ENCODE data around the gene COL11A2. TPM values are rescaled to one million over a fixed set of nuclear protein-coding genes. Genes with fewer than 3 reads are reported as not detected.

COL11A2 gene
- total and polyA plus RNA-seq, 4 experiments from 2014 or later: 0.40 to 1.6 (median 0.87) TPM

- POLR2A ChIA-PET (ENCODE audit: partially characterized antibody): interaction anchor here (0.7 to 2.2 kb wide), 4 partner anchors 10 to 32 kb away, joined by 3 to 9 read pairs (median 5); partner anchors contain the start of gene RING1
- DNase-seq: peak in 1 of 5 donors; percentile 34
Measured at GRCh38 chr6:33193619-33194018, 1.4 kb upstream of the COL11A2 start.

GRCh38 chr6:33192671-33193602 lies 670 bp upstream of the COL11A2 start:
- peak in 2 of 5 donors; percentile 11 to 47 for DNase-seq
- H3K27ac Mint-ChIP-seq: peak overlapping the region in 6 of 7 donors; percentile 29 to 90 (median 66)
- Histone ChIP-seq H3K9me3 (ENCODE audit: control insufficient read depth in 1 of 2, low read length in 2 of 2) (no peaks in the 10 kb centered on the region), H3K36me3 (ENCODE audit: insufficient read depth, low read length) (peaks cover 33% of the 10 kb centered on the region), H3K27me3 (ENCODE audit: insufficient read depth, low read length) (peaks cover 21% of the 10 kb centered on the region), H3K4me1 (ENCODE audit: insufficient read depth, low read length) (peaks cover 26% of the 10 kb centered on the region), H3K27ac (ENCODE audit: low read depth, low read length) (no peak overlapping the region), H3K4me3 (ENCODE audit: low read length in 2 of 2) (peak overlapping the region in 1 of 2 donors; percentile 32)
- H3K4me1 Mint-ChIP-seq: peaks cover 9 to 29% (median 17%) of the 10 kb centered on the region in 4 donors
- CTCF ChIA-PET (ENCODE audit: partially characterized antibody): no interaction called here
- no peaks in the 10 kb centered on the region for H3K9me3 Mint-ChIP-seq
- H3K4me3 Mint-ChIP-seq: peak overlapping the region; percentile 73 to 88 (median 84)
- intact Hi-C loops (cut with micrococcal nuclease): no loop called here
- POLR2A ChIA-PET (ENCODE audit: partially characterized antibody): interaction anchor here (0.8 to 2.2 kb wide), 6 partner anchors 9 to 221 kb away, joined by 3 to 9 read pairs (median 3); partner anchors contain the start of gene RING1
- peaks cover 37 to 45% of the 10 kb centered on the region in 2 donors for H3K36me3 Mint-ChIP-seq
- H3K27me3 Mint-ChIP-seq: peaks cover 15 to 19% of the 10 kb centered on the region in 2 donors

More at GRCh38 chr6:33193619-33194018, 1.4 kb upstream of the COL11A2 start:
- H3K27me3 Mint-ChIP-seq: peaks cover 14 to 15% of the 10 kb centered on the region in 2 donors
- Histone ChIP-seq H3K4me1 (ENCODE audit: insufficient read depth, low read length) (peaks cover 33% of the 10 kb centered on the region), H3K36me3 (ENCODE audit: insufficient read depth, low read length) (peaks cover 33% of the 10 kb centered on the region), H3K27me3 (ENCODE audit: insufficient read depth, low read length) (peaks cover 18% of the 10 kb centered on the region), H3K27ac (ENCODE audit: low read depth, low read length) (no peak overlapping the region), H3K9me3 (ENCODE audit: control insufficient read depth in 1 of 2, low read length in 2 of 2) (no peaks in the 10 kb centered on the region), H3K4me3 (ENCODE audit: low read length in 2 of 2) (no peak overlapping the region)
- H3K27ac Mint-ChIP-seq: peak overlapping the region in 3 of 7 donors; percentile 13 to 84 (median 58)
- peak overlapping the region in 7 of 8 donors; percentile 9 to 69 (median 61) for H3K4me3 Mint-ChIP-seq
- H3K9me3 Mint-ChIP-seq: no peaks in the 10 kb centered on the region
- peaks cover 15 to 36% (median 23%) of the 10 kb centered on the region in 4 donors for H3K4me1 Mint-ChIP-seq
- CTCF ChIA-PET (ENCODE audit: partially characterized antibody): interaction anchor here (1.2 kb wide), 1 partner anchor 10 kb away, joined by 3 read pairs; no protein-coding TSS in a partner anchor
- intact Hi-C loops (cut with micrococcal nuclease): no loop called here
- peaks cover 37 to 47% of the 10 kb centered on the region in 2 donors for H3K36me3 Mint-ChIP-seq

- Histone ChIP-seq H3K4me3 (ENCODE audit: low read length in 2 of 2) (no peak overlapping the region), H3K27ac (ENCODE audit: low read depth, low read length) (no peak overlapping the region), H3K9me3 (ENCODE audit: control insufficient read depth in 1 of 2, low read length in 2 of 2) (no peaks in the 10 kb centered on the region), H3K4me1 (ENCODE audit: insufficient read depth, low read length) (peaks cover 16% of the 10 kb centered on the region), H3K36me3 (ENCODE audit: insufficient read depth, low read length) (peaks cover 26% of the 10 kb centered on the region), H3K27me3 (ENCODE audit: insufficient read depth, low read length) (peaks cover 21% of the 10 kb centered on the region)
- H3K9me3 Mint-ChIP-seq: no peaks in the 10 kb centered on the region
- peaks cover 29 to 33% of the 10 kb centered on the region in 2 donors for H3K36me3 Mint-ChIP-seq
- H3K4me3 Mint-ChIP-seq: peak overlapping the region in 4 of 8 donors; percentile 39 to 88 (median 59)
- CTCF ChIA-PET (ENCODE audit: partially characterized antibody): interaction anchor here (1.3 kb wide), 1 partner anchor 30 kb away, joined by 5 read pairs; no protein-coding TSS in a partner anchor
- peak overlapping the region in 1 of 7 donors; percentile 26 for H3K27ac Mint-ChIP-seq
- H3K27me3 Mint-ChIP-seq: peaks cover 21 to 25% of the 10 kb centered on the region in 2 donors
- peak in 1 of 5 donors; percentile 29 for DNase-seq
- POLR2A ChIA-PET (ENCODE audit: partially characterized antibody): interaction anchor here (0.9 to 2.2 kb wide), 6 partner anchors 8 to 220 kb away, joined by 3 to 9 read pairs (median 4); partner anchors contain the start of genes RPS18 and VPS52
- intact Hi-C loops (cut with micrococcal nuclease): no loop called here
- H3K4me1 Mint-ChIP-seq: peaks cover 5 to 21% (median 9%) of the 10 kb centered on the region in 4 donors
Measured at GRCh38 chr6:33191383-33192104, 723 bp downstream of the COL11A2 start.

- Mint-ChIP-seq H3K36me3 (peaks cover 20 to 23% of the 10 kb centered on the region in 2 donors), H3K4me3 (no peak overlapping the region), H3K4me1 (peaks cover 5 to 23% (median 9%) of the 10 kb centered on the region in 4 donors), H3K27me3 (peaks cover 21 to 26% of the 10 kb centered on the region in 2 donors), H3K9me3 (no peaks in the 10 kb centered on the region), H3K27ac (peak overlapping the region in 1 of 7 donors; percentile 73)
- peaks cover 16% of the 10 kb centered on the region for H3K4me1 ChIP-seq (ENCODE audit: insufficient read depth, low read length)
- ChIA-PET POLR2A (ENCODE audit: partially characterized antibody) (interaction anchor here (0.9 to 1.4 kb wide), 2 partner anchors 9 to 81 kb away, joined by 4 to 5 read pairs; partner anchors contain the start of genes RPS18, RXRB and VPS52), CTCF (ENCODE audit: partially characterized antibody) (interaction anchor here (1.2 kb wide), 1 partner anchor 18 kb away, joined by 6 read pairs; the partner anchor contains the start of gene RING1)
- peaks cover 21% of the 10 kb centered on the region for H3K27me3 ChIP-seq (ENCODE audit: insufficient read depth, low read length)
- no peak overlapping the region for H3K4me3 ChIP-seq (ENCODE audit: low read length in 2 of 2)
- no peaks in the 10 kb centered on the region for H3K9me3 ChIP-seq (ENCODE audit: control insufficient read depth in 1 of 2, low read length in 2 of 2)
- intact Hi-C loops (cut with micrococcal nuclease): no loop called here
- peaks cover 17% of the 10 kb centered on the region for H3K36me3 ChIP-seq (ENCODE audit: insufficient read depth, low read length)
- peak in 1 of 5 donors; percentile 10 for DNase-seq
- no peak overlapping the region for H3K27ac ChIP-seq (ENCODE audit: low read depth, low read length)
Measured at GRCh38 chr6:33190504-33191107, 1.7 kb downstream of the COL11A2 start.

- peaks cover 9% of the 10 kb centered on the region for H3K36me3 ChIP-seq (ENCODE audit: insufficient read depth, low read length)
- H3K4me3 ChIP-seq (ENCODE audit: low read length in 2 of 2): no peak overlapping the region
- ChIA-PET CTCF (ENCODE audit: partially characterized antibody) (interaction anchor here (0.6 to 1.2 kb wide), 3 partner anchors 9 to 59 kb away, joined by 3 to 6 read pairs (median 4); partner anchors contain the start of gene RING1), POLR2A (ENCODE audit: partially characterized antibody) (interaction anchor here (0.9 kb wide), 1 partner anchor 10 kb away, joined by 5 read pairs; the partner anchor contains the start of gene RXRB)
- H3K4me1 Mint-ChIP-seq: peaks cover 5 to 24% (median 9%) of the 10 kb centered on the region in 4 donors
- peak in 1 of 5 donors; percentile 20 for DNase-seq
- H3K4me1 ChIP-seq (ENCODE audit: insufficient read depth, low read length): peaks cover 16% of the 10 kb centered on the region
- H3K27ac ChIP-seq (ENCODE audit: low read depth, low read length): no peak overlapping the region
- intact Hi-C loops (cut with micrococcal nuclease): no loop called here
- peaks cover 13 to 16% of the 10 kb centered on the region in 2 donors for H3K36me3 Mint-ChIP-seq
- peaks cover 21 to 26% of the 10 kb centered on the region in 2 donors for H3K27me3 Mint-ChIP-seq
- peak overlapping the region in 2 of 7 donors; percentile 7 to 70 for H3K27ac Mint-ChIP-seq
- H3K27me3 ChIP-seq (ENCODE audit: insufficient read depth, low read length): peaks cover 21% of the 10 kb centered on the region
- H3K9me3 Mint-ChIP-seq: no peaks in the 10 kb centered on the region
- no peak overlapping the region for H3K4me3 Mint-ChIP-seq
- no peaks in the 10 kb centered on the region for H3K9me3 ChIP-seq (ENCODE audit: control insufficient read depth in 1 of 2, low read length in 2 of 2)
Measured at GRCh38 chr6:33189625-33190448, 2.4 kb downstream of the COL11A2 start.

GRCh38 chr6:33189164-33189563 lies 3.1 kb downstream of the COL11A2 start:
- peaks cover 7 to 11% of the 10 kb centered on the region in 2 donors for H3K36me3 Mint-ChIP-seq
- ChIA-PET POLR2A (ENCODE audit: partially characterized antibody) (no interaction called here), CTCF (ENCODE audit: partially characterized antibody) (interaction anchor here (0.6 to 1.0 kb wide), 2 partner anchors 10 to 60 kb away, joined by 3 to 4 read pairs; no protein-coding TSS in a partner anchor)
- no peaks in the 10 kb centered on the region for H3K9me3 Mint-ChIP-seq
- no peaks in the 10 kb centered on the region for H3K9me3 ChIP-seq (ENCODE audit: control insufficient read depth in 1 of 2, low read length in 2 of 2)
- H3K36me3 ChIP-seq (ENCODE audit: insufficient read depth, low read length): peaks cover 2% of the 10 kb centered on the region
- H3K27ac Mint-ChIP-seq: no peak overlapping the region
- peaks cover 7 to 30% (median 14%) of the 10 kb centered on the region in 4 donors for H3K4me1 Mint-ChIP-seq
- H3K27me3 ChIP-seq (ENCODE audit: insufficient read depth, low read length): peaks cover 21% of the 10 kb centered on the region
- H3K27me3 Mint-ChIP-seq: peaks cover 21 to 26% of the 10 kb centered on the region in 2 donors
- peaks cover 22% of the 10 kb centered on the region for H3K4me1 ChIP-seq (ENCODE audit: insufficient read depth, low read length)
- intact Hi-C loops (cut with micrococcal nuclease): no loop called here
- no peak overlapping the region for H3K4me3 Mint-ChIP-seq
- H3K27ac ChIP-seq (ENCODE audit: low read depth, low read length): no peak overlapping the region
- DNase-seq: peak in 1 of 5 donors; percentile 13
- no peak overlapping the region for H3K4me3 ChIP-seq (ENCODE audit: low read length in 2 of 2)
